ENCODE data around the gene FKBP14. TPM values are rescaled to one million over a fixed set of nuclear protein-coding genes. Genes with fewer than 3 reads are reported as not detected.

Gene FKBP14
- total RNA-seq, 1 experiment from 2014 or later: 11.5 TPM

- Mint-ChIP-seq H3K4me3 (no peak overlapping the region), H3K27ac (no peak overlapping the region), H3K4me1 (no peaks in the 10 kb centered on the region), H3K36me3 (ENCODE audit: insufficient read depth in 1 of 3, low read depth in 3 of 3) (peaks cover 17 to 28% (median 28%) of the 10 kb centered on the region in 3 experiments), H3K9me3 (no peaks in the 10 kb centered on the region), H3K27me3 (ENCODE audit: low read depth) (no peaks in the 10 kb centered on the region)
- Histone ChIP-seq H3K27me3 (ENCODE audit: insufficient read depth, low read length) (no peaks in the 10 kb centered on the region), H3K9me3 (ENCODE audit: control insufficient read depth, low read depth, low read length) (no peaks in the 10 kb centered on the region), H2BK20ac (ENCODE audit: low read depth, low read length, poor library complexity, severe bottlenecking) (no peak overlapping the region), H4K5ac (ENCODE audit: insufficient read length, low read depth, low read length) (no peak overlapping the region), H3K4me1 (ENCODE audit: insufficient read depth, low read length) (no peaks in the 10 kb centered on the region), H3K23ac (ENCODE audit: insufficient read length, low read depth, low read length) (no peak overlapping the region), H3K79me1 (ENCODE audit: insufficient read depth, low read depth, low read length, poor library complexity, severe bottlenecking) (no peaks in the 10 kb centered on the region), H4K20me1 (ENCODE audit: control insufficient read depth, insufficient read depth, insufficient read length) (no peaks in the 10 kb centered on the region), H3T11ph (ENCODE audit: low read length) (no peak overlapping the region), H2BK12ac (ENCODE audit: insufficient read length, low read depth, low read length) (no peak overlapping the region), H3K4ac (ENCODE audit: low read depth, low read length) (no peak overlapping the region), H3K23me2 (ENCODE audit: insufficient read length, low read depth, low read length, poor library complexity, severe bottlenecking) (no peaks in the 10 kb centered on the region), H3K14ac (ENCODE audit: insufficient read depth, low read length) (no peak overlapping the region), H4K8ac (replicated peaks; ENCODE audit: insufficient read length, low read depth, low read length) (no peak overlapping the region), H3K27ac (ENCODE audit: insufficient read length, low read depth, low read length) (no peak overlapping the region), H3K4me2 (ENCODE audit: insufficient read depth, insufficient read length, low read length) (no peak overlapping the region), H2BK120ac (ENCODE audit: low read depth, low read length, poor library complexity, severe bottlenecking) (no peak overlapping the region), H3K56ac (ENCODE audit: insufficient read length, low read depth, low read length) (no peak overlapping the region), H2AFZ (ENCODE audit: low read length) (no peak overlapping the region), H3K79me2 (ENCODE audit: insufficient read depth, low read length) (no peaks in the 10 kb centered on the region), H2BK15ac (ENCODE audit: low read depth, low read length) (no peak overlapping the region), H3K18ac (ENCODE audit: insufficient read length, low read depth, low read length) (no peak overlapping the region), H2BK5ac (ENCODE audit: insufficient read length, low read length) (no peak overlapping the region), H2AK5ac (ENCODE audit: insufficient read length, low read length) (no peak overlapping the region), H3K9ac (ENCODE audit: extremely low read depth, insufficient read length, low read length) (no peak overlapping the region), H4K91ac (ENCODE audit: insufficient read length, low read depth, low read length) (no peak overlapping the region)
- no peak for DNase-seq
- TF ChIP-seq CTCF (conservative IDR thresholded peaks at IDR 0.05): no peak
These were observed 41.6 kb upstream of the FKBP14 start for GRCh38 chr7:30068117-30068516.

Data from H9 (cell line).